ENCODE results near the gene CD274. TPM values are rescaled to one million over a fixed set of nuclear protein-coding genes. Genes with fewer than 3 reads are reported as not detected.

The CD274 gene
- total and polyA plus RNA-seq, 5 experiments from 2014 or later, result 1.1 to 4.7 (median 3.9) TPM

GRCh38 chr9:5512658-5513452 is 62.5 kb downstream of the CD274 start:
- Mint-ChIP-seq H3K4me3 (no peak overlapping the region), H3K27me3 (peaks cover 0 to 1% (median 0%) of the 10 kb centered on the region in 5 donors)
- POLR2A ChIA-PET, result no interaction called here

DNA sequence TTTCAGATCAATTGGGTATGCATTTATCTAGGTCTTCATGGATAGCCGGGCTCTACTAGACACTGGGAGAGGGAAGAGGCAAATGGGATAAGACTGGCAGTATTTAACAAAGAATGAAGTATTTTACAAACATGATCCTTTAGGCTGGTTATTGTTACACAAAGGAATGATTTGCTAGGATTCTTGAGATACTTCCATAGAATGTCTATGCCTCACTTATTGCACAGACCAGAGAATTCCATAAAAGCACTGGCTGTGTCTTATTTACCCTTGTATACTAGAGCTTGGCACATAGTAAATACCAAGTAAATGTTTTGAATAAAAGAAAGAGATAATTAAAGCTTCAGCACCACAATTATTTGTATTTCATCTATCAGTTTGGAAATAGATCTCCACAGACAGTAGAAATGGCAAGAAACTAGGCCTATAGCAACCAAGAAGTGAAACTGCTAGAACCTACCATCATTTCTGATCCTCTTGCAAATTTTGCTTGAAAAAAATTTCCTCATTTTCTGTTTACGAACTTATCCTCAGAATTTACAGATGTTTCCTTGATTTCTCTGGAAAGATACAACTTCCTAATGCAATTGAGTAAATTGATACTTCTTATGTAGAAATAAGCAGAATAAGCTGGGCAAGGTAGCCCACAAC is 63.7 kb downstream of the CD274 start:
- no peak for ATAC-seq
- DNase-seq, result no peak
- Mint-ChIP-seq H3K27ac (no peak overlapping the region), H3K4me3 (no peak overlapping the region), H3K36me3 (no peaks in the 10 kb centered on the region), H3K27me3 (peaks cover 0 to 1% (median 0%) of the 10 kb centered on the region in 5 donors), H3K9me3 (no peaks in the 10 kb centered on the region), H3K4me1 (peaks cover 7 to 35% (median 8%) of the 10 kb centered on the region in 4 donors)
- POLR2A ChIA-PET, result no interaction called here

More at GRCh38 chr9:5512658-5513452, 62.5 kb downstream of the CD274 start:
- no peaks in the 10 kb centered on the region for H3K9me3 Mint-ChIP-seq
- H3K36me3 Mint-ChIP-seq, result no peaks in the 10 kb centered on the region
- DNase-seq, result no peak
- ATAC-seq, result no peak
- H3K4me1 Mint-ChIP-seq, result peaks cover 0 to 28% (median 6%) of the 10 kb centered on the region in 4 donors
- peak overlapping the region in 1 of 10 donors; percentile 53 for H3K27ac Mint-ChIP-seq

- no peak for DNase-seq
- no peak for ATAC-seq
- POLR2A ChIA-PET, result no interaction called here
- peaks cover 5 to 36% (median 11%) of the 10 kb centered on the region in 4 donors for H3K4me1 Mint-ChIP-seq
- peaks cover 0 to 1% (median 0%) of the 10 kb centered on the region in 5 donors for H3K27me3 Mint-ChIP-seq
- no peaks in the 10 kb centered on the region for H3K9me3 Mint-ChIP-seq
- H3K27ac Mint-ChIP-seq, result no peak overlapping the region
- H3K4me3 Mint-ChIP-seq, result no peak overlapping the region
- H3K36me3 Mint-ChIP-seq, result no peaks in the 10 kb centered on the region
Observed at GRCh38 chr9:5514617-5515260, 64.4 kb downstream of the CD274 start.

GRCh38 chr9:5515261-5515650 is 64.9 kb downstream of the CD274 start:
- peaks cover 2 to 31% (median 11%) of the 10 kb centered on the region in 4 donors for H3K4me1 Mint-ChIP-seq
- H3K9me3 Mint-ChIP-seq, result no peaks in the 10 kb centered on the region
- H3K27ac Mint-ChIP-seq, result no peak overlapping the region
- POLR2A ChIA-PET, result no interaction called here
- DNase-seq, result no peak
- ATAC-seq, result no peak
- no peak overlapping the region for H3K4me3 Mint-ChIP-seq
- H3K27me3 Mint-ChIP-seq, result peaks cover 0 to 1% (median 0%) of the 10 kb centered on the region in 5 donors
- H3K36me3 Mint-ChIP-seq, result no peaks in the 10 kb centered on the region

GRCh38 chr9:5516453-5517220 is 66.3 kb downstream of the CD274 start:
- Mint-ChIP-seq H3K27ac (no peak overlapping the region), H3K9me3 (peaks cover 0 to 3% (median 0%) of the 10 kb centered on the region in 9 donors), H3K36me3 (no peaks in the 10 kb centered on the region), H3K27me3 (peaks cover 0 to 1% (median 0%) of the 10 kb centered on the region in 5 donors), H3K4me1 (peaks cover 2 to 25% (median 9%) of the 10 kb centered on the region in 4 donors), H3K4me3 (no peak overlapping the region)
- DNase-seq, result no peak
- POLR2A ChIA-PET, result no interaction called here
- ATAC-seq, result no peak

DNA sequence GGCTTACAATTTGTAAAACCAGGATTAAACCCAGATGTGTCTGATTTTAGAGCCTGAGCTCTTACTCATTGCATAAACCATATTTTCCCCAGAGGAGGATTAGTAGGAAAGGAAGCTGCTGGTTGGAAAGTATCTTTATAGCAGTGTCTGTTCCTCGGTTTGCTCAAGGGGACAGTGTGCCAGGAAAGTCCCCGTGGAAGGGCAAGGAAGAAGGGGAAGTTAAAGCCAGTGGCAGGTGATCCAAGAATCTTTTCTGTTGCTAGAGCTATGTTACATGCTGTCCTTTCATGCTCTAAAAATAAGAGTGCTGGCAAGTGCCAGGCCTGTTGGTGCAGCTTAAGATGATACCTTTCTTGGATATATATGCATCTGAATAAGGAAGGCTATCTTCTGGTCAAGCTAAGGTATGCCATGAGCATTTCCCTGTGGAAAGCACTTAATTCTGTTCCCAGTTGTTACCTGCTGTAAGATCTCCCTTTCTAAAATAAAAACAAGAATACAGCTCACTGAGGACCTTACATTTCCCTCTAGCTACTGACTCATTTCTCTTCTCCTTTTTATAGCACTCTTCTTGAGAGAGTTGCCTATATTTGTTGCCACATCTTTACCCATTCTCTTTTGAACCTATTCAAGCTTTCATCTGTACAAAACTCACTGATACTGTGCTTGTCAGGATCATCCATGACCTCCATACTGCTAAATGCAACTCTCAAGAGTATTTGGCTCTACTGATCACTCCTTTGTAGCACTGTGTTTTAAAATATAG is 68.0 kb downstream of the CD274 start:
- Mint-ChIP-seq H3K4me1 (peaks cover 2 to 18% (median 9%) of the 10 kb centered on the region in 4 donors), H3K27me3 (peaks cover 0 to 1% (median 0%) of the 10 kb centered on the region in 5 donors), H3K27ac (peak overlapping the region in 1 of 10 donors; percentile 34), H3K36me3 (no peaks in the 10 kb centered on the region), H3K9me3 (peaks cover 0 to 3% (median 0%) of the 10 kb centered on the region in 9 donors), H3K4me3 (no peak overlapping the region)
- no peak for ATAC-seq
- DNase-seq, result no peak
- POLR2A ChIA-PET, result no interaction called here

GRCh38 chr9:5518937-5519319 is 68.6 kb downstream of the CD274 start:
- Mint-ChIP-seq H3K27me3 (peaks cover 0 to 1% (median 0%) of the 10 kb centered on the region in 5 donors), H3K4me3 (no peak overlapping the region), H3K9me3 (peaks cover 0 to 3% (median 0%) of the 10 kb centered on the region in 9 donors), H3K36me3 (peaks cover 0 to 2% (median 0%) of the 10 kb centered on the region in 3 donors), H3K4me1 (peaks cover 2 to 18% (median 9%) of the 10 kb centered on the region in 4 donors), H3K27ac (no peak overlapping the region)
- no peak for DNase-seq
- no peak for ATAC-seq
- POLR2A ChIA-PET, result no interaction called here

Other genes with a start within 250 kb of the CD274 start
- not detected for gene INSL4, start 219.1 kb upstream of the CD274 start, total RNA-seq
- not detected for gene INSL4, start 219.1 kb upstream of the CD274 start, polyA plus RNA-seq
- 1 to 10 TPM; 3.7 TPM for gene RLN2, start 145.8 kb upstream of the CD274 start, total RNA-seq
- gene RLN2, start 145.8 kb upstream of the CD274 start, polyA plus RNA-seq, result 10 to 100 TPM in 1 of 3 donors, 1 to 10 TPM in 2; 7.7 to 12.7 (median 9.4) TPM
- 1 to 10 TPM; 5.1 TPM for gene RLN1, start 110.7 kb upstream of the CD274 start, total RNA-seq
- 1 to 10 TPM; 1.2 to 3.4 (median 1.4) TPM for gene RLN1, start 110.7 kb upstream of the CD274 start, polyA plus RNA-seq
- 10 to 100 TPM; 19.0 to 19.1 TPM for gene PLGRKT, start 12.6 kb upstream of the CD274 start, total RNA-seq
- 10 to 100 TPM; 45.2 to 60.3 (median 55.8) TPM for gene PLGRKT, start 12.6 kb upstream of the CD274 start, polyA plus RNA-seq
- not detected for gene PDCD1LG2, start 60.0 kb downstream of the CD274 start, total RNA-seq
- not detected for gene PDCD1LG2, start 60.0 kb downstream of the CD274 start, polyA plus RNA-seq
- gene RIC1, start 178.6 kb downstream of the CD274 start, total RNA-seq, result 10 to 100 TPM; 30.1 to 30.6 TPM
- 1 to 10 TPM; 5.4 to 8.3 (median 6.2) TPM for gene RIC1, start 178.6 kb downstream of the CD274 start, polyA plus RNA-seq

Measured in naive thymus-derived CD8-positive, alpha-beta T cell (primary cell).